CD4-positive, alpha-beta T cell treated with Interleukin-4 for 1 hour (primary cell): ENCODE results near the gene EPS8.

Source experiments
- DNase-seq, 2 donors: peaks; one replicate each; pipeline ENCODE4 v3.0.0-alpha.2; 2020 to 2022

The EPS8 gene

DNA sequence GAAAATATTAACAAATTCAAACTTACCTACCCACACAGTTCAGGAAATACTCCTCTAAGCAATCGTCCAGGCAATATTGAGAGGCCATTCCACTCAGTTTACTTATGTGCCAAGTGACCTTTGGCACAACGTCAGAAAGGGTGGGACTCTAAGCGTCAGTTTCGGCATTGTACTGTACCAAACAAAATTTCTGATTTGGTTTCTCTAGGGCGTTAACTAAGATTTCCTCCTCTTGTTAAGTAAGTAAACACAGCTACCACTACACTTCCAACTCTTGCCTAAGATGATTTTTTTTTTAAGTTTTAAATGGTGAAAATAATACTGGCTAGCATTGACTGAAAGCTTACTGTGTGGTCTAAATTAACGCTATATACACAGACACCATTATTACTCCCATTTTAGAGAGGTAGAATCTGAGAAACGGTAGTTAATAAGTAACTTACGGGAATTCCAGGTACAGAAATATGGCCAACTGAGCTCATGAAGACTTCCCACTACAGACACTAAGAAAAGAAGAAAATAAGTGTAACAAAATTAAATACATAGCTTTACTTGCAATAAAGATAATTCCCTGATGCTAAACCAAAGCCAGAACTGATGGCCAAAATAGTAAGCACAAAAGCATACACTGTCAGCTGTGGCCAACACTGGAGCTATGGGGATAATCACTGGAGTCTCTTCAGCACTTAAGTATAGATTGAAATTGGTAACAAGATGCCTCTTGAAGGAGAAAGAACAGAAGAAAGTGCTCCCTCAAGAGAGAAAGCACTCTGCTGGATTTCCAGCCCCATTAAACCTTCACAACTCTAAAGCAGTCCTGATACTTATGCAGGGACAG, 76.1 kb downstream of the EPS8 start:
- DNase-seq, result no peak

DNA sequence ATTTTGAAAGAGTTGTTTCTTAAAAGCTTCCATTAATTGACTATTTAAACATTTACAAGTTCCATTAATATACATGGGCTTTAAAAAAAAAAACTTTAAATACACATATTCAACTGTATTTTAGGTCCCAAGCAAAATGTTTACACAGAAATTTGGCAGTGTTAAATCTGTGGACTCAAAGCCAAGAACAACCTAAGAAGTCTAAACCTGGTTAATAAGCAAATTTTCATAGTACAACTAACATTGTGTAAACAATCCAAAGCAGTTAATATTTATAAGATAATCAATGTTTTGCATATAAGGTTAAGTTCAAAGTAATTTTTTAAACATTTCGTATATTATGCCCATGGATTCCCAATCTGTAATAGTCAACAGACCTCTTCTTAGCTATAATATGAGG, 77.0 kb downstream of the EPS8 start:
- no peak for DNase-seq

DNA sequence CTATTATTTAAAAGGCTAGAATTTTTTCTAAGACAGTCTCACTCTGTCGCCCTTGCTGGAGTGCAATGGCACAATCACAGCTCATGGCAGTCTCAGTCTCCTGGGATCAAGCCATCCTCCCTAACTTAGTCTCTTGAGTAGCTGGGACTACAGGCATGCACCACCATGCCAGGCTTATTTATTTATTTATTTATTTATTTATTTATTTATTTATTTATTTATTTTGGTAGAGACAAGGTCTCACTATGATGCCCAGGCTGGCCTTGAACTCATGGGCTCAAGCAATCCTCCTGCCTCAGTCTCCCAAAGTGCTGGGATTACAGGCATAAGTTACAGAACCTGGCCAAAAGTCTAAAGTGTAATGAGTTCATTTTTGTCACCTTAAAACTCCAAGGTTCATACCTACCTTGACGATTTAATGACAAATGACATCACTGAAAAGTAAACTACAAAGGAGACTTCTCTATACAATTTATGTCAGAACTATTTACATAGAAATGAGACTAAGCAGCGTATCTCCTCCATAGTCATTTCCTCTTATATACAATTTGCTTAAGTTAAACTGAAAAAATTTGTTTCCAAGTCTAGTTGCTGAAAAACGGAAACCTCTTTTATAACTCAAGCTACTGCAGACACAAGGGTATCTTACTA, 78.2 kb downstream of the EPS8 start:
- no peak for DNase-seq

GRCh38 chr12:15709551-15709950, 79.6 kb downstream of the EPS8 start:
- DNase-seq, result no peak

GRCh38 chr12:15708396-15709076, 80.7 kb downstream of the EPS8 start:
- DNase-seq, result no peak

- DNase-seq, result no peak
These were observed 81.5 kb downstream of the EPS8 start for GRCh38 chr12:15707516-15708199.

DNA sequence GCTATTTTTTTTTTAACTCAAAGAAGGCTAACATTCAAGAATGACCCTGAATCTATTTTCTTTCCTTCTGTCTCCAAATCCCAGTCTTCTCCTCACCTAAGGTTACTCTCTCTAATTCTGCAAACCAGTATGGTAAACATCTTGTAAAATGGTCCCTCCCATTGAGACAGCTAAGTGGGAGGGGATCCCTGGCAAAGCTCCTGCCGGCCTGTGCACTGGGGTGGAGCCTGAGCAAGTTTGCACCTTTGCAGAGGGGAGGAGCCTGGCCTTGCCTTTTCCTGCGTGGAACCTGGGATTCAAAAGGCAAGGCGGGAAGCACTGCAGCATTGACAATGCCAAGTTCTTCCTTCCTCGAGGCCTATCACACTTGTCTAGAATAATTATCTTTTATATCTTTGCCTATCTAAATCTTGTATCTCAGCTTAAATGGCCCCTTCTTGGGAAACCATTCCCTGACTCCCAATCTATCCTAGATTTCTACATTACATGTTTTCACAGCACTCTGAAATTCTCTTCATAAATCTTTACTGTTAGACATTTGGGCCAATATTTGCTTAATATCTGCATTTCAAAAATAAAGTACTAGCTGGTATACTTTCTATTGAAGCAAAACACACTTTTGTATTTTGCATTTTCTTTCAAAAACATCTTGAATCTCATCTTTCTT, 83.0 kb downstream of the EPS8 start:
- no peak for DNase-seq

GRCh38 chr12:15705606-15706005, 83.6 kb downstream of the EPS8 start:
- no peak for DNase-seq

DNA sequence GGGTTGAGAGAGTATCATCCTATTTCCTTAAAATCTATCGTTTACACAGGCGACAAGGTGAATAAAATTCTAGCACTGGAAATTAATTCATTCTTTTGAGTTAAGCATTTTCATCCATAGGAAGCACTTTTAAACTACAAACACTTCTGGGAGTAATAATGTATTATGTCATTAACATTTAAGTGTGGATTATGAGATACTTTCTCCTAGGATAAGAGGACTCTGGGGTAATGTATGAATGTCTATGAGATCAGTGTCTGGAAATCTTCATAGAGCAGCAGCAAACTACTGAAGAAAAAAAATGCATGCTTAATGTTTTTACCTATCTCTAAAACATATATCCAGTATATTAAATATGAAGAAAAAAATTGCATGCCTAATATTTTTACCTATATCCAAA, 86.9 kb downstream of the EPS8 start:
- no peak for DNase-seq

DNA sequence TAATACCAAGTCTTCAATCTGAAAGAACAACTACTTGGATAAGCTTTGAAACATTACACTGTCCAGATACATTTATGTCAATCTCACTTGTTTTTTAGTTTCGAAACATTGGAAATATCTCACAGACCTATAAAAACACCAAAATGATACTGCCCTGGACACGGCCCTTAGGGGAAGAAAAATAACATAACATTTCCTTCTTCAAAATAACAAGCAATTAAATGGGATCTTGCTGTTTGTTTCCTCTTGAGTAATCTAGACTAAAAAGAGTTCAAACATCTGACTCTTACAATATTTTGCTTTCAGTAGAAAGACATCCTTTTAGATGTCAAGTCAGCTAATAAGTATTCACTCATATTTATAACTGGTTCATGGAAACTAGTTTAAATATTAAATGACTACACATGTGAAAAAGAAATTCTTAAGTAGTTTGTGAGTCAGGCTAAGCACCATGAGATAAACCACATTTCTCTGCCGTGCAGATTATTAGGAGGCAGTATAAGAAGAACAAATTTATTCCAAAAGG, 87.5 kb downstream of the EPS8 start:
- no peak for DNase-seq

DNA sequence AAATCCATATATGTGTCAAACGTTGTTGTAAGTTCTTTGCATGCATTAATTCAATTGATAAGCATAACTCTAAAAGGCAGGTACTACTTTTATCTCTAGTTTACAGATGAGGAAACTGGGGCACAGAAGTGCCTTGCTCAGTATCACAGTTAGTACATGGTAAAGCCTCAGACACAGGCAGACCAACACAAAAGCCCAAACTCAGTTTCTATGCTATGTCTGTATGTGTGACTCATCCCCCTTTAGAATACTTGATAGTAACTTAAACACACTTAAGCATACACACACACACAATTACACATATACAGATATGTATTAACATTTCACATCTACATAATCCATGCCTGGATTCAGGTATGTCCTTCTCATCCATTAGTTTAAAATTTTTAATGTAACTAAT, 88.0 kb downstream of the EPS8 start:
- no peak for DNase-seq

- peak in 1 of 2 donors; percentile 14 for DNase-seq
These were observed 88.6 kb downstream of the EPS8 start for GRCh38 chr12:15700595-15700994.

- no peak for DNase-seq
These were observed 89.3 kb downstream of the EPS8 start for GRCh38 chr12:15699886-15700285.

DNA sequence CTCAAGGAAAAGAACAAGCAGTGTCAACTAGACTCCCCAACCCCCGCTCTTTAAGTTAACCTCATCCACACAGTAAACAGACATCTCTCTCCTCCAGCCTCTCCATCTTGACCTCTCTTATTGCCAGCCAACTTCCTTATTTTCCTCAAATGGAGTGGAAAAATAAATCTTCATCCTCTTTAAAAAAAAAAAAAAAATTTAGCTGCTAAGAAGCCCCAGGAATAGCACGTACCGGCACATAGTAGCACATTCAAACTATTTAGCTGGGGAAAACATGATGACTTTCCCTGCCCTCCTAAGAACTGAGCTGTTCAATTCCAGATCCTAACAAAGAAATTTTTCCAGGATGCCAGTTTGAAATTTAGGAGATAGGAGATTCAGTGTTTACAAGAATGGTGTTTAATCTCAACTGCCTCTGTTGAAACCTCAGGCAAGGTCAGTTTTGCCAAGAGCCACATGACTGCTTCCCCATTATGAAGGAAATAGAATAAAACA, 90.8 kb downstream of the EPS8 start:
- no peak for DNase-seq

DNA sequence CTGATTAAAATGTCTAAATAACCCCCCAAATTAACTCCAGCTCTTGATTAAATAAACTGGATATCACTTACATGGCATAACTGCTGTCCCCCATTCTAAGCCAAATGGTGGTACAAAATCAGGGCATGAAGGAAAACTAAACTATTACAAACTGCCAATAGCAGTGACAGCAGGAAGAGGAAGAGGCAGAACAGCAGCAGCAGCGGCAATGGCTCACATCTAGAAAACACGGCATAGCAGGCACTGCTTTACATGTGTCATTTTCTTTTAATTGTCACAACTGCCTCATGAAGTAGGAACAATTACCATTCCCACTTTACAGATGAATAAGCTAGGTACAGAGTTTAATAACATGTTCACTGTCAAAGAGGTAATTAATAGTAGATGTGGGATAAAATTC, 92.0 kb downstream of the EPS8 start:
- no peak for DNase-seq

- DNase-seq, result no peak
These were observed 95.8 kb downstream of the EPS8 start for GRCh38 chr12:15693228-15693911.

GRCh38 chr12:15691388-15691787, 97.8 kb downstream of the EPS8 start:
- no peak for DNase-seq

DNA sequence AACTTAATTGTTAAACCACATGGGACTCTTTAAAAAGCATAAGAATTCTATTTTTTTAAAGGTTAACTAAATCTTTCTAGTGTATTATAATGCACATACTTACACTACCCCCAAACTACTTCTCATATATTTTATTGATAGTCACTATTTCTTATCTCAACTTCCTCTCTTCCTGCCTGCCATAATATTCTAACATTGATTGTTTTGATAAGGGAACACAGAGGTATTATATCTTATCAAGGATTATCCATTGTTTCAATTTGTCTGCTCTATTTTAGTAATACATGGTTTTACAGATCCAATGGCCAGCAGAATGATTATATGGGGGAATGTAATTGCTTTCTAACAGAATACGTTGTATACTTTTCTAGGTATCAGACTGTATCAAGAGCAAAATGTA, 98.9 kb downstream of the EPS8 start:
- DNase-seq, result no peak

DNA sequence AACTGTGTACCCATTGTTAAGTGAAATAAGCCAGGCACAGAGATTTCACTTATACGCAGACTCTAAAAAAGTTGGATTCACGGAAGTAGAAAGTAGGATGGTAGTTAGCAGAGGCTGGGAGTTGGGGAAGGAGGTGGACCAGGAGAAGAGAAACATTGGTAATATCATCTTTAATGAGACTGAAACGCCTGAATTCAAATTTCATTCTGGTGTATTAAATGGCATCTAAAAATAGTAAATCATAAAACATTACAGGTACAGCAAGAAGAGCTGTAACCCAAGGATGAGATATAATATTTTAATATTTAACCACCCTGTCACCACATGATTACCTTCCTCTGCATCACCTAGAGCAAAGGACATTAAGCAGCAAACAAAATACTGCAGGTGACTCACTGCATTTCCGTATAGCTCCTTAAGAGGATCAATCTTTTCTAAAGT, 99.4 kb downstream of the EPS8 start:
- DNase-seq, result no peak

- no peak for DNase-seq
These were observed 100.2 kb downstream of the EPS8 start for GRCh38 chr12:15688838-15689625.
